ENCODE data around the gene ARL5C.

The ARL5C gene

DNA sequence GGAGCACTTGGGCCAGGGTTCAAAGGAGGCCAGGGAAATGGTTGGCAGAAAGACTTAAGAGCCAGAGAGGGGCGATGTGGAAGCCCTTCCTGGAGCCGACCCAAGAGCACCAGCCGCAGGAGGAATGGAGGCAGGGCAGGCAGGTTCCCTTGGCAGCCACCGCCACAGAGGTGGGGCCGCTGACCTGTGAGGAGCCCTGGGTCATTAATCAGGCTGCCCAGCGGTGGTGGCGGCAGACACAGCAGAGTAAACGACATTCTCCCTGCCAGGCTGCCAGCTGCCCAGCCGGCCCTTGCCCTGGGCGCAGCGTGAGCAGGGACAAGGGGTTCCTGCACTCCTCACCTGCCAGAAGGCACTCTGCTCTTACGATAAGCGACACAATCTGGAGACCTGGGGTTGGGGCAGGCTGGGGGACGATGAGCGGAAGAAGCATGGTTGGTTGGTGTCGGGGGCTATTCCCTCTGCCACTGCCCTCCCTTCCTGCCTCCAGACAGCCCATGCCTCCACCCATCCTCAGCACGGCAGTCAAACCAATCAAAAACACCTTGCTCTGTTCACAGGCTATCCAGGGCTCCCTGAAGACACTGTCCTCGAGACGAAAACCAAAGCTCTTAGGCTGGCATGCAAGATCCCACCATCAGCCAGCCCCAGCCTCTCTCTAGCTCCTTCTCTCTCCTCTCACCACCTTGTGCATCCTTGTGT lies 55.4 kb downstream of the ARL5C start:
- in situ Hi-C loops (cut with MboI; ENCODE audit: low sequenced_read_pairs) = no loop called here
- Histone ChIP-seq H3K36me3 (replicated peaks) (no peaks in the 10 kb centered on the region), H3K4me3 (no peak overlapping the region), H3K4me1 (no peaks in the 10 kb centered on the region), H3K9me3 (no peaks in the 10 kb centered on the region), H3K27me3 (ENCODE audit: low read depth) (peaks cover 15% of the 10 kb centered on the region; the same call in 1 of the 2 replicates)
- DNase-seq (ENCODE audit: low spot score in 2 of 2) = no peak

- Histone ChIP-seq H3K27me3 (ENCODE audit: low read depth) (peaks cover 15% of the 10 kb centered on the region; the same call in 1 of the 2 replicates), H3K4me1 (no peaks in the 10 kb centered on the region), H3K36me3 (replicated peaks) (no peaks in the 10 kb centered on the region), H3K9me3 (no peaks in the 10 kb centered on the region), H3K4me3 (no peak overlapping the region)
- in situ Hi-C loops (cut with MboI; ENCODE audit: low sequenced_read_pairs) = no loop called here
- no peak for DNase-seq (ENCODE audit: low spot score in 2 of 2)
Observed at GRCh38 chr17:39108461-39109375, 57.2 kb downstream of the ARL5C start.

DNA sequence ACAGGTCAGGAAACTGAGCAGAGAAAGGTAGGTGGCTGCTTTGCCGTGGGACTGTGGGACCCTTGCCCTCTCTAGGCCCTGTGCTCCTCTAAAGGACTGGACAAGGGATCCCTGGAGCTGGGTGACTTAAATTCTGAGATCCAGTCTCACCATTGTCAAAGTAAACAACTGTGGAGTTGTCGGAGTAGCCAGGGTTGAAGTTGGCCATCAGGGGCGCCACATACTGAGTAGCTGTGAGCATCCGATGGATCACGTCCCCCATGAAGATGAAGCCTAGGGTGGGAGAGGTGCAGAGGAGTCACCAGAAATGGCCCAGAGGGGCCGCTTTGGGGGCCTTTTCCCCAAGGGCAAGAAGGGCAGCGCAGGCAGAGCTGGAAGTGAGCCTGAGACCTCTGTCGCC lies 58.0 kb downstream of the ARL5C start:
- no peak overlapping the region for H3K4me3 ChIP-seq
- no peaks in the 10 kb centered on the region for H3K9me3 ChIP-seq
- in situ Hi-C loops (cut with MboI; ENCODE audit: low sequenced_read_pairs) = no loop called here
- H3K36me3 ChIP-seq (replicated peaks) = no peaks in the 10 kb centered on the region
- no peak for DNase-seq (ENCODE audit: low spot score in 2 of 2)
- H3K4me1 ChIP-seq = no peaks in the 10 kb centered on the region
- peaks cover 15% of the 10 kb centered on the region; the same call in 1 of the 2 replicates for H3K27me3 ChIP-seq (ENCODE audit: low read depth)

GRCh38 chr17:39107155-39107554 lies 58.8 kb downstream of the ARL5C start:
- Histone ChIP-seq H3K27me3 (ENCODE audit: low read depth) (peaks cover 15% of the 10 kb centered on the region; the same call in 1 of the 2 replicates), H3K4me1 (no peaks in the 10 kb centered on the region), H3K9me3 (no peaks in the 10 kb centered on the region), H3K36me3 (replicated peaks) (no peaks in the 10 kb centered on the region), H3K4me3 (no peak overlapping the region)
- DNase-seq (ENCODE audit: low spot score in 2 of 2) = no peak
- in situ Hi-C loops (cut with MboI; ENCODE audit: low sequenced_read_pairs) = no loop called here

All from HAP-1 (cell line).